IMR-90 (cell line): ENCODE results near the gene RELL1. TPM values are rescaled to one million over a fixed set of nuclear protein-coding genes. Genes with fewer than 3 reads are reported as not detected.

Experiments
- ATAC-seq: fragments of 200-7000 bp; cut with Tn5 transposase; 2 replicates; pipeline ENCODE4 v1.9.1; 2020; ENCODE audit warnings: low read depth, mild to moderate bottlenecking, moderate library complexity
- BruUV-seq: library from RNA; stranded (reverse); fragments of 400-500 nt; replicated peaks from 2 replicates; lab custom pipeline; 2021; lab: Mats Ljungman, UMichigan
- CTCF ChIA-PET: fragments of 300-600 bp; formaldehyde crosslinking; extraction: SDS; loops from one replicate; lab custom pipeline; 2021; ENCODE audit warnings: antibody characterized with exemption; lab: Yijun Ruan, JAX
- POLR2A ChIA-PET: fragments of 300-600 bp; sonication (Branson Sonifier 250); formaldehyde crosslinking; loops from one replicate; lab custom pipeline; 2022; ENCODE audit warnings: antibody characterized with exemption; ENCODE audit not compliant: unreplicated experiment; lab: Charles Lee
- DNase-seq: peaks from one replicate; pipeline ENCODE4 v3.0.0; 2013
- H2AFZ ChIP-seq: replicated peaks from 2 replicates; pipeline ENCODE3; 2013; ENCODE audit warnings: low read length, mild to moderate bottlenecking; ENCODE audit not compliant: poor library complexity
- H2AK5ac ChIP-seq: 2 replicates; pipeline ENCODE4 v1.6.1; 2013; ENCODE audit warnings: low read depth, low read length, inconsistent platforms
- H2AK9ac ChIP-seq: replicated peaks from 2 replicates; pipeline ENCODE3; 2013; ENCODE audit warnings: mild to moderate bottlenecking, low read depth, low read length, moderate library complexity; ENCODE audit not compliant: poor library complexity
- H2BK120ac ChIP-seq: 2 replicates; pipeline ENCODE4 v1.6.1; 2013; ENCODE audit warnings: low read depth, low read length, inconsistent platforms
- H2BK15ac ChIP-seq: 3 replicates; pipeline ENCODE4 v1.6.1; 2013; ENCODE audit warnings: low read depth, low read length, inconsistent platforms
- H2BK20ac ChIP-seq: 2 replicates; pipeline ENCODE4 v1.6.1; 2013; ENCODE audit warnings: low read depth, mild to moderate bottlenecking, inconsistent platforms, low read length, moderate library complexity
- H2BK5ac ChIP-seq: 2 replicates; pipeline ENCODE4 v1.6.1; 2013; ENCODE audit warnings: mild to moderate bottlenecking, low read depth, low read length, inconsistent platforms; ENCODE audit not compliant: poor library complexity, severe bottlenecking
- H3K14ac ChIP-seq: replicated peaks from 2 replicates; pipeline ENCODE4 v1.6.1; 2013; ENCODE audit warnings: low read depth, low read length, inconsistent platforms
- H3K18ac ChIP-seq: 2 replicates; pipeline ENCODE4 v1.6.1; 2013; ENCODE audit warnings: low read depth, low read length, control low read depth
- H3K23ac ChIP-seq: 2 replicates; pipeline ENCODE4 v1.6.1; 2013; ENCODE audit warnings: low read depth, low read length, inconsistent platforms
- H3K27ac ChIP-seq: 2 replicates; pipeline ENCODE4 v1.5.1; 2013; ENCODE audit warnings: mild to moderate bottlenecking, control low read depth, low read length; ENCODE audit not compliant: insufficient read depth
- H3K27me3 ChIP-seq: 2 replicates; pipeline ENCODE4 v1.6.1; 2013; ENCODE audit warnings: low read length; ENCODE audit not compliant: control insufficient read depth, insufficient read depth
- H3K36me3 ChIP-seq: 2 replicates; pipeline ENCODE4 v1.6.1; 2013; ENCODE audit warnings: low read length, mixed read lengths; ENCODE audit not compliant: control insufficient read depth, insufficient read depth
- H3K4ac ChIP-seq: 2 replicates; pipeline ENCODE4 v1.6.1; 2013; ENCODE audit warnings: low read depth, low read length, inconsistent platforms
- H3K4me1 ChIP-seq: 2 replicates; pipeline ENCODE4 v1.6.1; 2013; ENCODE audit warnings: low read length, mixed read lengths; ENCODE audit not compliant: control insufficient read depth, insufficient read depth
- H3K4me2 ChIP-seq: 2 replicates; pipeline ENCODE4 v1.6.1; 2013; ENCODE audit warnings: low read depth, mild to moderate bottlenecking, control low read depth, low read length, moderate library complexity
- H3K4me3 ChIP-seq: 2 replicates; pipeline ENCODE4 v1.5.1; 2013; ENCODE audit warnings: low read depth, mild to moderate bottlenecking, control low read depth, low read length, moderate library complexity; ENCODE audit not compliant: insufficient read depth
- H3K56ac ChIP-seq: 2 replicates; pipeline ENCODE4 v1.6.1; 2013; ENCODE audit warnings: low read length, inconsistent platforms; ENCODE audit not compliant: insufficient read depth; ENCODE audit errors: extremely low read depth
- H3K79me1 ChIP-seq, 2 experiments: 2 replicates each; pipeline ENCODE4 v1.6.1; 2013; ENCODE audit warnings: low read length in 2 of 2, inconsistent platforms in 1 of 2, low read depth in 1 of 2
- H3K9ac ChIP-seq: 2 replicates; pipeline ENCODE4 v1.6.1; 2013; ENCODE audit warnings: low read depth, low read length, control low read depth
- H3K9me1 ChIP-seq: 2 replicates; pipeline ENCODE4 v1.6.1; 2013; ENCODE audit warnings: low read length, inconsistent platforms; ENCODE audit not compliant: insufficient read depth
- H3K9me3 ChIP-seq: 2 replicates; pipeline ENCODE4 v1.6.1; 2013; ENCODE audit warnings: low read length; ENCODE audit not compliant: control insufficient read depth, insufficient read depth
- H4K20me1 ChIP-seq: 2 replicates; pipeline ENCODE4 v1.6.1; 2013; ENCODE audit warnings: low read length, inconsistent platforms; ENCODE audit not compliant: insufficient read depth
- H4K5ac ChIP-seq: 2 replicates; pipeline ENCODE4 v1.6.1; 2013; ENCODE audit warnings: mild to moderate bottlenecking, low read depth, low read length, control low read depth
- H4K8ac ChIP-seq, 2 experiments: 2 replicates each; pipeline ENCODE4 v1.6.1; 2013; ENCODE audit warnings: low read depth in 2 of 2, low read length in 2 of 2, control low read depth in 1 of 2, inconsistent platforms in 1 of 2
- H4K91ac ChIP-seq: 2 replicates; pipeline ENCODE4 v1.6.1; 2013; ENCODE audit warnings: low read depth, low read length, inconsistent platforms; ENCODE audit not compliant: insufficient read depth
- BHLHE40 ChIP-seq: fragments of 150-350 bp; IDR thresholded peaks from 2 replicates; pipeline ENCODE4 v1.6.1; 2016; ENCODE audit warnings: mild to moderate bottlenecking, low read depth, low read length
- CEBPB ChIP-seq: IDR thresholded peaks from 2 replicates; pipeline ENCODE4 v1.6.1; 2012; ENCODE audit warnings: low read depth, low read length, improper control_type of control experiment
- CHD1 ChIP-seq: IDR thresholded peaks from 2 replicates; pipeline ENCODE4 v1.6.1; 2012; ENCODE audit warnings: low read depth, low read length, improper control_type of control experiment
- CTCF ChIP-seq: conservative IDR thresholded peaks from 2 replicates; pipeline ENCODE4 v1.5.1; 2012; ENCODE audit warnings: mild to moderate bottlenecking, low read depth, low read length, improper control_type of control experiment
- ELK1 ChIP-seq: fragments of 150-350 bp; IDR thresholded peaks from 2 replicates; pipeline ENCODE4 v1.6.1; 2016; ENCODE audit warnings: low read depth, mild to moderate bottlenecking, low read length, moderate library complexity, borderline replicate concordance
- FOS ChIP-seq: fragments of 150-350 bp; IDR thresholded peaks from 2 replicates; pipeline ENCODE4 v1.6.1; 2016; ENCODE audit warnings: low read depth, low read length
- MAFK ChIP-seq: IDR thresholded peaks from 2 replicates; pipeline ENCODE4 v1.6.1; 2012; ENCODE audit warnings: low read depth, low read length, improper control_type of control experiment
- RAD21 ChIP-seq: IDR thresholded peaks from 2 replicates; pipeline ENCODE4 v1.6.1; 2012; ENCODE audit warnings: low read length, improper control_type of control experiment
- RCOR1 ChIP-seq: IDR thresholded peaks from 2 replicates; pipeline ENCODE4 v1.6.1; 2012; ENCODE audit warnings: mild to moderate bottlenecking, low read length, improper control_type of control experiment; ENCODE audit not compliant: insufficient replicate concordance
- RFX5 ChIP-seq: IDR thresholded peaks from 2 replicates; pipeline ENCODE4 v1.8.0; 2012; ENCODE audit warnings: low read depth, mild to moderate bottlenecking, low read length, moderate library complexity
- SMC3 ChIP-seq: fragments of 150-350 bp; IDR thresholded peaks from 2 replicates; pipeline ENCODE4 v1.6.1; 2016; ENCODE audit warnings: low read depth, mild to moderate bottlenecking, antibody characterized with exemption, low read length, moderate library complexity
- USF2 ChIP-seq: fragments of 150-350 bp; IDR thresholded peaks from 2 replicates; pipeline ENCODE4 v1.6.1; 2017; ENCODE audit warnings: mild to moderate bottlenecking, antibody characterized with exemption, low read length, low read depth
- WGBS, 2 experiments: methylation state at CpG; one replicate each; pipeline versions ENCODE4 v1.1.5 to v1.1.7; 2013; ENCODE audit warnings: missing lambda C conversion rate in 2 of 2; ENCODE audit not compliant: insufficient read length in 1 of 2; ENCODE audit errors: extremely low coverage in 2 of 2; 5-methylcytosine and 5-hydroxymethylcytosine counted together
- dilution Hi-C: fragments of 300-500 bp; cut with HindIII; formaldehyde crosslinking; loops from one replicate; pipeline ENCODE4 v1.14.3; 2018; ENCODE audit warnings: low sequenced_read_pairs; ENCODE audit not compliant: unreplicated experiment
- in situ Hi-C: fragments of 300-500 bp; cut with MboI; formaldehyde crosslinking; loops from 3 replicates; pipeline ENCODE4 v1.14.3; 2019; ENCODE audit warnings: low sequenced_read_pairs, inconsistent platforms, mixed read lengths
- intact Hi-C: fragments of 100-400 bp; cut with micrococcal nuclease; formaldehyde crosslinking; loops from 2 replicates; pipeline ENCODE4 v1.10.0; 2022
- polyA plus RNA-seq, 3 experiments: library from polyadenylated mRNA; depleted of rRNA; stranded (reverse); fragments of >200 nt; gene quantifications; 2 replicates each; pipeline ENCODE4 v1.2.3, GENCODE V29; 2012; ENCODE audit warnings: low replicate concordance in 1 of 3
- total RNA-seq: library from RNA; depleted of rRNA; stranded (reverse); fragments of >200 nt; gene quantifications from 2 replicates; pipeline ENCODE4 v1.2.3, GENCODE V29; 2012

The RELL1 gene
- total and polyA plus RNA-seq, 2 of the 4 experiments (the other 2 are of a cell fraction), result 6.8 to 39.6 TPM

GRCh38 chr4:37641352-37641751 lies 44.8 kb downstream of the RELL1 start:
- peaks cover 11% of the 10 kb centered on the region for H3K36me3 ChIP-seq
- no peak overlapping the region for H3K14ac ChIP-seq
- no TSS peak for BruUV-seq
- intact Hi-C loops, result no loop called here
- CTCF ChIA-PET, result no interaction called here
- no peaks in the 10 kb centered on the region for H3K27me3 ChIP-seq
- no peak overlapping the region for H3K56ac ChIP-seq
- POLR2A ChIA-PET, result no interaction called here
- H3K79me1 ChIP-seq, result peaks cover 0 to 8% of the 10 kb centered on the region in 2 experiments; a peak in 2 of 4 replicates
- no peak overlapping the region for H3K9ac ChIP-seq
- H2BK15ac ChIP-seq, result no peak overlapping the region
- no peaks in the 10 kb centered on the region for H4K20me1 ChIP-seq
- H3K4ac ChIP-seq, result no peak overlapping the region
- H3K4me3 ChIP-seq, result no peak overlapping the region
- H3K9me3 ChIP-seq, result no peaks in the 10 kb centered on the region
- no peak overlapping the region for H2BK5ac ChIP-seq
- dilution Hi-C loops, result no loop called here
- H3K18ac ChIP-seq, result no peak overlapping the region
- no peak overlapping the region for H2BK20ac ChIP-seq
- no peak overlapping the region for H2AK9ac ChIP-seq
- no peak overlapping the region for H2AFZ ChIP-seq
- no peak overlapping the region for H3K27ac ChIP-seq
- H3K23ac ChIP-seq, result no peak overlapping the region
- TF ChIP-seq FOS (no peak), ELK1 (no peak), CTCF (no peak), RFX5 (no peak), BHLHE40 (no peak), RAD21 (no peak), MAFK (no peak), CHD1 (no peak), CEBPB (no peak), SMC3 (no peak), RCOR1 (no peak), USF2 (no peak)
- ATAC-seq (no peak), DNase-seq (no peak)
- H2BK120ac ChIP-seq, result no peak overlapping the region
- WGBS, 2 experiments, result no CpG with 5 or more reads among the region's 3 CpGs
- H3K4me1 ChIP-seq, result peaks cover 2% of the 10 kb centered on the region; the same call in 1 of the 2 replicates
- no peak overlapping the region for H2AK5ac ChIP-seq
- no peak overlapping the region for H4K8ac ChIP-seq
- no peak overlapping the region for H4K91ac ChIP-seq
- in situ Hi-C loops, result no loop called here
- H4K5ac ChIP-seq, result no peak overlapping the region
- peaks cover 5% of the 10 kb centered on the region; the same call in 1 of the 2 replicates for H3K9me1 ChIP-seq
- no peak overlapping the region for H3K4me2 ChIP-seq
